ENCODE measurements around the gene KLK6.

KLK6 gene

GRCh38 chr19:51003316-51003715, 33.9 kb upstream of the KLK6 start:
- TF ChIP-seq, protein P1, sequence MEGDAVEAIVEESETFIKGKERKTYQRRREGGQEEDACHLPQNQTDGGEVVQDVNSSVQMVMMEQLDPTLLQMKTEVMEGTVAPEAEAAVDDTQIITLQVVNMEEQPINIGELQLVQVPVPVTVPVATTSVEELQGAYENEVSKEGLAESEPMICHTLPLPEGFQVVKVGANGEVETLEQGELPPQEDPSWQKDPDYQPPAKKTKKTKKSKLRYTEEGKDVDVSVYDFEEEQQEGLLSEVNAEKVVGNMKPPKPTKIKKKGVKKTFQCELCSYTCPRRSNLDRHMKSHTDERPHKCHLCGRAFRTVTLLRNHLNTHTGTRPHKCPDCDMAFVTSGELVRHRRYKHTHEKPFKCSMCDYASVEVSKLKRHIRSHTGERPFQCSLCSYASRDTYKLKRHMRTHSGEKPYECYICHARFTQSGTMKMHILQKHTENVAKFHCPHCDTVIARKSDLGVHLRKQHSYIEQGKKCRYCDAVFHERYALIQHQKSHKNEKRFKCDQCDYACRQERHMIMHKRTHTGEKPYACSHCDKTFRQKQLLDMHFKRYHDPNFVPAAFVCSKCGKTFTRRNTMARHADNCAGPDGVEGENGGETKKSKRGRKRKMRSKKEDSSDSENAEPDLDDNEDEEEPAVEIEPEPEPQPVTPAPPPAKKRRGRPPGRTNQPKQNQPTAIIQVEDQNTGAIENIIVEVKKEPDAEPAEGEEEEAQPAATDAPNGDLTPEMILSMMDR (IDR thresholded peaks at IDR 0.05; ENCODE audit: low read depth, low read length): no peak
- DNase-seq: no peak
- no peak overlapping the region for H3K4me3 ChIP-seq (ENCODE audit: low read depth, low read length)
- no peaks in the 10 kb centered on the region for H3K36me3 ChIP-seq
- H3K4me1 ChIP-seq: no peaks in the 10 kb centered on the region
- H3K9me3 ChIP-seq: no peaks in the 10 kb centered on the region
- H3K27me3 ChIP-seq: peaks cover 7% of the 10 kb centered on the region

GRCh38 chr19:51002542-51003311, 33.3 kb upstream of the KLK6 start:
- no peaks in the 10 kb centered on the region for H3K36me3 ChIP-seq
- TF ChIP-seq, protein P1 (IDR thresholded peaks at IDR 0.05; ENCODE audit: low read depth, low read length): no peak
- peaks cover 7% of the 10 kb centered on the region for H3K27me3 ChIP-seq
- DNase-seq: peak; percentile 57
- H3K4me3 ChIP-seq (ENCODE audit: low read depth, low read length): no peak overlapping the region
- H3K4me1 ChIP-seq: no peaks in the 10 kb centered on the region
- H3K9me3 ChIP-seq: no peaks in the 10 kb centered on the region

- DNase-seq: no peak
- TF ChIP-seq, protein P1 (IDR thresholded peaks at IDR 0.05; ENCODE audit: low read depth, low read length): no peak
- Histone ChIP-seq H3K27me3 (peaks cover 4% of the 10 kb centered on the region), H3K4me1 (no peaks in the 10 kb centered on the region), H3K4me3 (ENCODE audit: low read depth, low read length) (no peak overlapping the region), H3K36me3 (no peaks in the 10 kb centered on the region), H3K9me3 (no peaks in the 10 kb centered on the region)
Observed at GRCh38 chr19:51002089-51002532, 32.7 kb upstream of the KLK6 start.

- no peak within 1 kb of the TSS for H3K4me3 ChIP-seq (ENCODE audit: low read depth, low read length)
- no peaks in the 10 kb centered on the region for H3K4me1 ChIP-seq
- peaks cover 4% of the 10 kb centered on the region for H3K27me3 ChIP-seq
- H3K36me3 ChIP-seq: no peaks in the 10 kb centered on the region
- no peaks in the 10 kb centered on the region for H3K9me3 ChIP-seq
- TF ChIP-seq, protein P1 (IDR thresholded peaks at IDR 0.05; ENCODE audit: low read depth, low read length): no peak
- DNase-seq: no peak
Observed at GRCh38 chr19:51001515-51001914, 32.1 kb upstream of the KLK6 start, which contains the start of gene KLK8. TSS of gene KLK8 (minus strand) at chr19:51001604. CDS start at chr19:51001167, 437 bp downstream.

GRCh38 chr19:51000981-51001380, 31.6 kb upstream of the KLK6 start:
- H3K36me3 ChIP-seq: no peaks in the 10 kb centered on the region
- TF ChIP-seq, protein P1 (IDR thresholded peaks at IDR 0.05; ENCODE audit: low read depth, low read length): no peak
- DNase-seq: no peak
- H3K4me3 ChIP-seq (ENCODE audit: low read depth, low read length): no peak overlapping the region
- no peaks in the 10 kb centered on the region for H3K4me1 ChIP-seq
- no peaks in the 10 kb centered on the region; the same call in none of the 2 replicates for H3K27me3 ChIP-seq
- H3K9me3 ChIP-seq: no peaks in the 10 kb centered on the region

DNA sequence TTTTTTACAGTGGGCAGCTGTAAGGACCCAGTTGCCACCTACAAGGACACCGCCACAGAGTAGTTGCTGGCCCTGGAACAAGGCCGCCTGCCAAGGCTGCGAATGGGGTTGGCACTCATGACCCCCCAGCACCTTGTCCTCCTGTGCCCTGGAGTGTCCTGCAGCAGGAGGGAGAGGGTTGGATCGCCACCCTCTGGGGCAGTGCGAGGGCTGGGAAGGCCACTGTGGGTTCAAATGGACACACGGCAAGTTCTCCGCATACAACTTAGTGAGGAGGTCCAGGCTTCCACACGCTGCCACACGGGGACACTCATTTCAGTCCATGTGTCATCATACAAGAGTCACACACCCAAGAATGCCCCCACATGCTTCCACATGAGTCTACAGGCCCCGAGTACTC, 31.0 kb upstream of the KLK6 start:
- TF ChIP-seq, protein P1 (IDR thresholded peaks at IDR 0.05; ENCODE audit: low read depth, low read length): no peak
- no peaks in the 10 kb centered on the region; the same call in 1 of the 2 replicates for H3K27me3 ChIP-seq
- no peaks in the 10 kb centered on the region for H3K4me1 ChIP-seq
- H3K4me3 ChIP-seq (ENCODE audit: low read depth, low read length): no peak overlapping the region
- H3K36me3 ChIP-seq: no peaks in the 10 kb centered on the region
- no peaks in the 10 kb centered on the region for H3K9me3 ChIP-seq
- no peak for DNase-seq

All from BE2C (cell line).